Activated T-cell treated with anti-CD3 and anti-CD28 coated beads, Interleukin-2, amount 50 U/mL, for 4 hours (primary cell): ENCODE measurements around the gene SLC25A25. TPM values are rescaled to one million over a fixed set of nuclear protein-coding genes. Genes with fewer than 3 reads are reported as not detected.

ENCODE experiments used
- ATAC-seq, 2 donors: fragments of 200-7000 bp; cut with Tn5 transposase; one replicate each; pipeline ENCODE4 v1.10.0; 2021
- DNase-seq: peaks from one replicate; pipeline ENCODE4 v3.0.0-alpha.2; 2020
- H3K27me3 Mint-ChIP-seq: one replicate; pipeline ENCODE4 v1.8.0; 2021; ENCODE audit warnings: low read depth, mixed read lengths
- H3K36me3 Mint-ChIP-seq: one replicate; pipeline ENCODE4 v1.8.0; 2022; ENCODE audit warnings: mixed read lengths; ENCODE audit not compliant: insufficient read depth
- H3K4me1 Mint-ChIP-seq: one replicate; pipeline ENCODE4 v1.8.0; 2021; ENCODE audit warnings: low read depth, mixed read lengths
- H3K4me3 Mint-ChIP-seq: one replicate; pipeline ENCODE4 v1.8.0; 2021; ENCODE audit warnings: mild to moderate bottlenecking, moderate library complexity, mixed read lengths
- H3K9me3 Mint-ChIP-seq: one replicate; pipeline ENCODE4 v1.8.0; 2021; ENCODE audit warnings: mixed read lengths
- total RNA-seq, 3 donors: library from RNA; stranded (reverse); gene quantifications; one replicate each; pipeline ENCODE4 v1.2.1, GENCODE V29; 2021

SLC25A25 gene
- total RNA-seq, 3 donors from 2014 or later, result 13.9 to 16.3 (median 15.6) TPM

DNA sequence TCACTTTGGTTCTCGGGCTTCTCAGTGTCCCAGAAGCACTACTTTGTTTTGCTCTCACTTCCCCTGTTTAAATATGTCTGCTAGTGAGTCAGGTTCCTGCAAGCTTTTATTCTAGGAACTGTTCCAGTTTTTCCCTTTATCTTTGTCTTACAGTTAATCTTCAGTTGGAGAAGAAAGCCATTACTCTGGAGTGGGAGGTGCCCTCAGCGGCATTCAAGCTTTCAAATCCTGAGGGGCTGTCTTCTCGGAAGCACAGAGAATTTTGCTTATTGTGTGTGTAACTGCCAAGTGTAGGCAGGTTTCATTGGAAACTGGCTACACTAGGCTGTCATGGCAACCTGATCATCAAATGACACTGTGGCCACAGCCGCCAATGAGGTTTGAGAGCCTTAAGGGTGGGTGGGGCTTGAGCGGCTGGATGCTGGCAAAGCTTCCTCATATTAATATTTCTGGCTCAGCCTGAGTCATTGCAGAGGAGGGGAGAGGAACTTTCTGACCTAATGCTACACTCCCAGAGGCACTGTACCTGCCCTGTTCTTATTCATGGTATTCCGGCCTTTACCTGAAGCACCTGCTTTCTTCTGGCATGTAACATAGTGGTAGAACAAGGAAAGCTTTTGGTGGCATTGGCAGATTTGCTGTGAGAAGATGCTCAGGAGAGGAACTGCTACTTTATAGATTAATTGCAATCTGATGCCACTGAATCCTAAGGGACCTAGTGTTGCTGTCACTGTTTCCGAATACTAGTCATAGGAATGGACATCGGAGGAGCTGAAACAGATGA, 26.3 kb downstream of the SLC25A25 start:
- DNase-seq (peak; percentile 69), ATAC-seq (peak; percentile 92 to 96)
- Mint-ChIP-seq H3K27me3 (no peaks in the 10 kb centered on the region), H3K4me3 (peak overlapping the region; percentile 55), H3K36me3 (peaks cover 5% of the 10 kb centered on the region), H3K9me3 (no peaks in the 10 kb centered on the region), H3K4me1 (peaks cover 82% of the 10 kb centered on the region)

DNA sequence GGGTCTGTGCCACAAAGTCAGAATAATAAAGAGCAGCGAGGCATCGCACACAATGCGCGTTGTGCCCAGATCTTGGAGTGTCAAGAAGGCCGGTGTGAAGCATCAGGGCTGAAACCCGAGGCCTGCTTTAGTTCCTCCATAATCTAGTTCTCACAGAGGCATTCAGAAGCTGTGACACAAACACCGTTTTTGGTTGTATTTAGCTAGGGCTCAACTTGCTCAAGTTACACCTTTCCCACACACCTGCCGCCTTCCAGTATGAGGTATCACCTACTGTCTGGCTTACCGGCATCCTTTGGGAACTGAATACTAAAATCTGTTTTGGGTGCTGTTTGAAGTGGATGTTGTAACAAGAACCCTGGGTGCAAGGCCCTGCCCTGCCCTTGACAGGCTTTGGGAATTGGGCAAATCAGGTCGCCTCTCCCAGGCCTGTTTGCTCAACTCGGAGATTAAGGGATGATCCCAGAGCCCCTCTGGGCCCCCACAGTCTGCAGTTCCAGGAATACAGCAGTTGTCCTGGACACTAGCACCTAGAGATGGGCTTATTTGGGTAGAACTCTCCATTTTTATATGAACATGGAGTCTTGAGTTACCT, 27.0 kb downstream of the SLC25A25 start:
- no peaks in the 10 kb centered on the region for H3K27me3 Mint-ChIP-seq
- peaks cover 83% of the 10 kb centered on the region for H3K4me1 Mint-ChIP-seq
- H3K9me3 Mint-ChIP-seq, result no peaks in the 10 kb centered on the region
- ATAC-seq, result no peak
- peaks cover 3% of the 10 kb centered on the region for H3K36me3 Mint-ChIP-seq
- no peak for DNase-seq
- H3K4me3 Mint-ChIP-seq, result peak overlapping the region; percentile 55

DNA sequence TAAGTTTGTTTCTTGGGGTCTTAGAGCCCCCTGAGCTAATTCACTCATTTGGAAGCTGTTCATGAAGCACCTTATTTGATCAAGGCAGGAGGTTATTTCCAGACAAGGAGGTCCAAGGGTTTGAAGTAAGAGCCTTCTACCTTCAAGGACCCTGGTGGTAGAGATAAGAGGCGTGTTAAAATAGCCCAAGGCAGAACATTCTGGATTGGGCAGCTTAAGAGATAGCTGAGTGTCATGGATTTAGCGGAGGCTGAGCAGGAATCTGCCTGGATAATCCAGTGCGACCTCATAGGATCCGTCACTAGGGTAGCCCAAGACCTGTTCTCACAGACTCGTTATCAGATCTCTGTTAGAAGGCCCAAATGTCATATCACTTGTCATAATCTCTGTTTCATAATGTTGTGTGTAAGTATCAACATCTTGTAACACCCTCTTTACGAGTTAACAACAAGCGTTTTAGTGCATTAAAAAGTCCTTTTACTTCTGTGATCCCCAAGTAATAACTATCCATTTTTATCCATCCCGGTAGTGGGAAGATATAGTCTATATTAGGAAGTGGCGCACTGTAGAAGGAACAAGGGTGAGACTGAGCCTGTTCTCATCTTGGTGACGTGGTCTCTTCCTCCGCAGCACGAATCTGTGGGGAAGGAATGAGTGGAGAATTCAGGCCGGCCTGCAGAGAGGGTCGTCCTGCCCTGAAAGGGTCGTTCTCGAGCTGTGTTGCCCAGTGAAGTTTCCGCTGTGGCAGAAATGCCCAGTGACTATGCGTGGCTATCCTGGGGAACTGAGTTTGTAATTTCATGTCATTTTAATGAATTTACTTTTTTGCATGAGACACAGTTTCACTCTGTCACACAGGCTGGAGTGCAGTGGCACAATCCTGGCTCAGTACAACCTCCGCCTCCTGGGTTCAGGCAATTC, 28.8 kb downstream of the SLC25A25 start:
- no peaks in the 10 kb centered on the region for H3K9me3 Mint-ChIP-seq
- H3K4me3 Mint-ChIP-seq, result no peak overlapping the region
- no peaks in the 10 kb centered on the region for H3K27me3 Mint-ChIP-seq
- no peak for DNase-seq
- H3K36me3 Mint-ChIP-seq, result peaks cover 8% of the 10 kb centered on the region
- H3K4me1 Mint-ChIP-seq, result peaks cover 75% of the 10 kb centered on the region
- ATAC-seq, result no peak

DNA sequence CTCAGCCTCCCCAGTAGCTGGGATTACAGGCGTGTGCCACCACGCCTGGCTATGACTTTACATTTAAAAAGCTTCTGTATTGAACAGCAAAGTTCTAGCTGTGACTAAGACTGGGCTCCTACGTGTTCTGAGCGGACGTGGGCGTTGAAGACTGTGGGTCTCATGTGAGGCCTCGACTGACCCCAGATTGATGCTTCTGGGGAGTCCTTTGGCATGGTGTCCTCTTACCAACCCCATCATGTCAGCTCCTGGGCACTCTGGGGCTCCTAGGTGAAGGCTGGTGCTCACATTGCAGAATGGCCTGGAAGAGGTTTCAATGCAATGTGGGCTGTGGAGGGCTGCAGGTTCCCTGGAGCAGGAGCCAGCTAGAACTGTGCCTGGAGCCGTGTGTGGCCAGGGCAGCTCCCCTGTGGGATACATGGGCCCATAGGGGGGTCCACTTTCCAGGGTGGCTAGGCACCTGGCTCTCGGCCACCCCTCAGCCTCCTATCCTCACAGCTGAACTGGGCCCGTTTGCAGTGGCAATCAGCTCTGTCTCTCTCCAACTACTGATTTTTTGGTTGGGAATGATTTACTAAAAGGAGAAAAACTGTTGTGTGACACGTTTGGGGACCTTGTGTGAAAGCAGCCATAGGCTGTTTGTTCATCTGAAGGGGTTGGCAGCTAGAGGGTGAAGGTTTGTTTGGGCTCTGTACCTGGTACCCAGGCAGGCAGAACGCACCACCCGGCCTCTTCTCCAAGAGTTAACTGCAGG, 29.7 kb downstream of the SLC25A25 start:
- DNase-seq (no peak), ATAC-seq (no peak)
- H3K4me1 Mint-ChIP-seq, result peaks cover 70% of the 10 kb centered on the region
- no peaks in the 10 kb centered on the region for H3K27me3 Mint-ChIP-seq
- no peak overlapping the region for H3K4me3 Mint-ChIP-seq
- no peaks in the 10 kb centered on the region for H3K9me3 Mint-ChIP-seq
- peaks cover 14% of the 10 kb centered on the region for H3K36me3 Mint-ChIP-seq

- ATAC-seq, result peak; percentile 37 to 39
- Mint-ChIP-seq H3K36me3 (peaks cover 19% of the 10 kb centered on the region), H3K4me1 (peaks cover 70% of the 10 kb centered on the region), H3K9me3 (no peaks in the 10 kb centered on the region), H3K4me3 (no peak overlapping the region), H3K27me3 (no peaks in the 10 kb centered on the region)
- DNase-seq, result peak; percentile 72
These were observed 30.5 kb downstream of the SLC25A25 start for GRCh38 chr9:128098297-128099230.

DNA sequence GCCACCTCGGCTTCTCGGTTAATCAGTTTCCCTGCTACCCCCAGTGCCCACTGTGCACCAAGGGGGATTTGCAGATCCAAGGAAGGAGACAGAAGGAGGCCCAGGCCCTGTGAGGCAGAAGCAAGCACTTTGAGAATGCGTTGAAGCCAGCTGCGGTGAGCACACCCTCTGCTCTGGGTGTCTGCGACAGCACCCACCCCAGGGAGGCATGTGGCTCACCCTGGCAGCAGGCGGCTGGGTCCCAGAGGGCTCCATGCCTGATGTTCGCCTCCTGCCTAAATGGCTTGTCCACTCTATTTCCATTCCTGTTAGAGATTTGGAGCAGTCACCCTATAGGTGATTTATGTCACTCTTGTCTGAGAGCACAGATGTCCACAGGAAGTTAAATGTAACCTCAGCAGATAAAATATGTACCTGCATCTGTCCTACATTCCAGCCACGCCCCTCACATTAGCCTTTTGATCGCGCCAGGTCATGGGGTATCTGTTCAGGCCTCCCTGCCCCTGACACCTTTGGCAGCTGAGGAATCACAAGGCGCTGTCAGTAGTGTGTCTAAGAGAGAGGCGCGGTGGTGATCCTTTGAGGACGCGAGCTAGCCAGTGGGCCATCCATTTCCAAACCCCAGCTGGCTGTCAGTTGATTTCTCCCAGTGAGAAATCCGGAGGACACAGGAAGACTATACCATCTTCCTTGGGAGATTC, 31.3 kb downstream of the SLC25A25 start:
- no peak for DNase-seq
- Mint-ChIP-seq H3K4me3 (no peak overlapping the region), H3K9me3 (no peaks in the 10 kb centered on the region), H3K27me3 (no peaks in the 10 kb centered on the region), H3K36me3 (peaks cover 20% of the 10 kb centered on the region), H3K4me1 (peaks cover 65% of the 10 kb centered on the region)
- ATAC-seq, result no peak

DNA sequence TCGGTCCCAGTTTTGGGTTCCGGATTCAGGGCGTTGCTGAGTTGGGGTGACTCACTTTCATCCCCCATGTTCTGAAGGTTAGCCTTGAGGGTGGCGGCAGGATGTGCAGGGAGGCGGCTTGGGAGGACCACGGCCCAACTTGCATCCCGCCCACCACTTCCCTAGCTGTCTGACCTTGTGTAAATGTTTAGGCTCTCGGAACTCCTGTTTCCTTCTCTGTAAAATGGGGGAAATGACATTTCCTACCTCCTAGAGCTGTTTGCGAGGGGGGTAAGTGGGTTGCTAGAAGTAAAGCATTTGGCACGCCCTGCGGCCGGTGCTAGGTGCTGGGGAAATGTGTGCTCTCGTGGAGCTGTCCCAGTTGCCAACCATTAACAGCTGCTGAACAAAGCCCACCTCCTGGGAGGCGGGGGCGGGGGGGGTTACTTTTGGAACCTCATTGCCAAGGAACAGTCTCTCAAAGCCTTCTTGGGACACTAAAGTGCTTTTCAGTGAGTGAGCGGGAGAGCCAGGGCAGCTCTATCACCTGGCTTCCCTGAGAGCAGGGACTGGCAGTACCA, 32.0 kb downstream of the SLC25A25 start:
- peaks cover 18% of the 10 kb centered on the region for H3K36me3 Mint-ChIP-seq
- H3K4me3 Mint-ChIP-seq, result no peak overlapping the region
- peaks cover 59% of the 10 kb centered on the region for H3K4me1 Mint-ChIP-seq
- H3K27me3 Mint-ChIP-seq, result no peaks in the 10 kb centered on the region
- ATAC-seq (no peak), DNase-seq (no peak)
- no peaks in the 10 kb centered on the region for H3K9me3 Mint-ChIP-seq

DNA sequence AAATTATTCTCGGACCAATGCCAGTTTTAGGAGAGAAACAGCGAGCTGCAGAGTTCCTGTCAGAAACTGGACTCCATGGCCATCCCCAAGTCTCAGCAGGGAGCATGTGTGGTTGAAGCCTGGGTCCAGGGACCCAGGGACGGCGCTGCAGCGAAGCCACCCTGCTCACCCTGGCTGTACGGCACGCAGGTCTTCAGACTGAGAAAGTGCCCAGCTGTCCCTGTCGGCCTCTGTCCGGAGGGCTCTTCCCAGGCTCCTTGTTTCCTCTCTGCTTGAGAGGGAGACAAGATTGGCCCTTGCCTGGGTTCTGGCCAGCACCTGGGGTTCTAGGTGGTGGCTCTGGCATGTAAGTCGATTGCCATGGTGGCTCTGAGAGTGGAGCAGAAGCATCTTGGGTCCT, 32.5 kb downstream of the SLC25A25 start:
- Mint-ChIP-seq H3K27me3 (no peaks in the 10 kb centered on the region), H3K4me1 (peaks cover 53% of the 10 kb centered on the region), H3K36me3 (peaks cover 18% of the 10 kb centered on the region), H3K9me3 (no peaks in the 10 kb centered on the region), H3K4me3 (no peak overlapping the region)
- DNase-seq, result no peak
- no peak for ATAC-seq

DNA sequence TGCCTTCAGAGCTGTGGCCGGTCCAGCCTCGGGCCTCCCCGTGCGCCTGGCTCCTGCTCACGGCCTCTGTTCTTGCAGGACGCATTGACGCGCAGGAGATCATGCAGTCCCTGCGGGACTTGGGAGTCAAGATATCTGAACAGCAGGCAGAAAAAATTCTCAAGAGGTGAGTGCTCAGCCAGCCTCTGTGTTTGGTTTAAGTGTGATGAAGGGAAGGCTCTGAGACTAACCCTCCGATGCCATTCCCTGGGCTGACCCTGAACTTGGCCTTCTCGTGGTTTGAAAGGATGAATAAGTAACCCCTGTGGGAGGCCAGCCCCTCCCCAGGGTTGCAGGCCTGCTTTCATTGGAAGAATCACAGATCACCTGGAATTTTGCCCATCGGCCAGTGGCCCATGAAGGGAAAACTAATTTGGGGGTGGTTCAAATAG, 33.2 kb downstream of the SLC25A25 start:
- Mint-ChIP-seq H3K4me3 (no peak overlapping the region), H3K36me3 (peaks cover 18% of the 10 kb centered on the region), H3K9me3 (no peaks in the 10 kb centered on the region), H3K27me3 (no peaks in the 10 kb centered on the region), H3K4me1 (peaks cover 53% of the 10 kb centered on the region)
- DNase-seq (no peak), ATAC-seq (no peak)

GRCh38 chr9:128101690-128102089, 33.7 kb downstream of the SLC25A25 start:
- Mint-ChIP-seq H3K4me3 (no peak overlapping the region), H3K4me1 (peaks cover 52% of the 10 kb centered on the region), H3K9me3 (no peaks in the 10 kb centered on the region)

GRCh38 chr9:128102196-128102595, 34.2 kb downstream of the SLC25A25 start:
- H3K9me3 Mint-ChIP-seq, result no peaks in the 10 kb centered on the region
- peaks cover 21% of the 10 kb centered on the region for H3K36me3 Mint-ChIP-seq
- ATAC-seq (no peak), DNase-seq (no peak)
- peaks cover 47% of the 10 kb centered on the region for H3K4me1 Mint-ChIP-seq
- H3K27me3 Mint-ChIP-seq, result no peaks in the 10 kb centered on the region
- H3K4me3 Mint-ChIP-seq, result no peak overlapping the region

More at GRCh38 chr9:128101690-128102089, 33.7 kb downstream of the SLC25A25 start:
- ATAC-seq (no peak), DNase-seq (no peak)
- Mint-ChIP-seq H3K36me3 (peaks cover 21% of the 10 kb centered on the region), H3K27me3 (no peaks in the 10 kb centered on the region)

DNA sequence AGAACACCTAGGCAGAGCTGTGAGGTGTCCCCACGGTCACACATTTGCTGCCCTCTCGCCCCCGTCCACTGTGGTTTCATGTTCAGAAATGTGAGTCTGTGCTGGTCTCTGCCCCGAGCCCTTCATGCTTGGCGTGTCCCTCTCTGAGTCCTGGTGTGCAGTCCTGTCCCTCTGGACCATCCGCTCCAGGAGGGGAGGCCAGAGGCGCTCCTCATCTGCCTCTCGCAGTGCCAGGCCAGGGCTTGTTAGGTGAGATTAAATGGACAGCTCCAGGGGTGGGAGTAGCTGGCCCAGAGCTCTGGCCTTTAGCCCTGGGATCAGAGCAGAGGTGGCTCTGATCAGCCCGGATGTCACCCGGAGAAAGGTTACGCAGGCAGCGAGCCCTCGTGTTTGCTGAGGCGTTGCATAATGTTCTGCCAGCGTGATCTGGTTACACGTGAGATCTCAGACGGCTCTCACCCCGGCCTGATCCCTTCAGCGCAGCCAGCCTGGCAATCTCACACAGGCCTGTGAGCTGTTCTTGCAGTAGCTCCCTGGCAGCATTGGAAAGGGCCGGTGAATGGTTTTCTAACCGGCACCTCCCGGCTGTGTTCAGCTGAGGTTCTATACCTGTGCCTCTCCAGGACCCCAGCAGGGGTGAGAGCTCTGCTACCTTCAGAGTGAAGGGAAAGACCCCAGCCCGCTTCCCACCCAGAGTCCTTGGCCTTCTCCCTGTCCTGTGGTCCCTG, 35.0 kb downstream of the SLC25A25 start:
- no peaks in the 10 kb centered on the region for H3K9me3 Mint-ChIP-seq
- peaks cover 40% of the 10 kb centered on the region for H3K4me1 Mint-ChIP-seq
- ATAC-seq (peak in 1 of 2 donors; percentile 2), DNase-seq (no peak)
- H3K27me3 Mint-ChIP-seq, result no peaks in the 10 kb centered on the region
- H3K36me3 Mint-ChIP-seq, result peaks cover 25% of the 10 kb centered on the region
- no peak overlapping the region for H3K4me3 Mint-ChIP-seq
